Trophoblast cell (in vitro differentiated cells and primary cell): ENCODE data around the gene CCR3.

Source experiments
- DNase-seq, 2 donors: peaks; one replicate each; pipeline ENCODE4 v3.0.0-alpha.2; 2016
- H2AFZ ChIP-seq: 2 replicates; pipeline ENCODE4 v1.6.1; 2013; ENCODE audit warnings: low read length, moderate library complexity, mild to moderate bottlenecking; ENCODE audit not compliant: insufficient read depth, poor library complexity
- H2AK5ac ChIP-seq: 2 replicates; pipeline ENCODE4 v1.6.1; 2013; ENCODE audit warnings: mild to moderate bottlenecking, low read length
- H2BK120ac ChIP-seq: 2 replicates; pipeline ENCODE4 v1.6.1; 2013; ENCODE audit warnings: low read length, mild to moderate bottlenecking, moderate library complexity; ENCODE audit not compliant: insufficient read depth, poor library complexity
- H2BK12ac ChIP-seq: 2 replicates; pipeline ENCODE4 v1.6.1; 2013; ENCODE audit warnings: mild to moderate bottlenecking, low read length, moderate library complexity
- H2BK5ac ChIP-seq: 2 replicates; pipeline ENCODE4 v1.6.1; 2013; ENCODE audit warnings: low read length, low read depth, moderate library complexity, mild to moderate bottlenecking; ENCODE audit not compliant: poor library complexity
- H3K14ac ChIP-seq: 2 replicates; pipeline ENCODE4 v1.6.1; 2013; ENCODE audit warnings: mild to moderate bottlenecking, low read length
- H3K18ac ChIP-seq: 2 replicates; pipeline ENCODE4 v1.6.1; 2013; ENCODE audit warnings: mild to moderate bottlenecking, low read length
- H3K23ac ChIP-seq: 2 replicates; pipeline ENCODE4 v1.6.1; 2013; ENCODE audit warnings: low read length
- H3K27ac ChIP-seq: 2 replicates; pipeline ENCODE4 v1.5.1; 2013; ENCODE audit warnings: low read depth, mild to moderate bottlenecking, inconsistent platforms, low read length, moderate library complexity
- H3K27me3 ChIP-seq: 2 replicates; pipeline ENCODE4 v1.6.1; 2013; ENCODE audit warnings: inconsistent platforms, mild to moderate bottlenecking, low read length, moderate library complexity; ENCODE audit not compliant: insufficient read depth
- H3K36me3 ChIP-seq, 2 experiments: 1 replicate in 1 of 2; 2 replicates in 1 of 2; pipeline ENCODE4 v1.6.1; 2013; ENCODE audit warnings: low read length in 2 of 2, mild to moderate bottlenecking in 2 of 2, moderate library complexity in 1 of 2; ENCODE audit not compliant: insufficient read depth in 2 of 2, control insufficient read depth in 1 of 2
- H3K4ac ChIP-seq: 2 replicates; pipeline ENCODE4 v1.6.1; 2013; ENCODE audit warnings: low read depth, mild to moderate bottlenecking, low read length, moderate library complexity
- H3K4me1 ChIP-seq, 2 experiments: 1 replicate in 1 of 2; 2 replicates in 1 of 2; pipeline ENCODE4 v1.6.1; 2013; ENCODE audit warnings: low read length in 2 of 2, mild to moderate bottlenecking in 2 of 2, moderate library complexity in 1 of 2; ENCODE audit not compliant: insufficient read depth in 2 of 2, control insufficient read depth in 1 of 2
- H3K4me2 ChIP-seq: 2 replicates; pipeline ENCODE4 v1.6.1; 2013; ENCODE audit warnings: inconsistent platforms, mild to moderate bottlenecking, low read length, moderate library complexity
- H3K4me3 ChIP-seq: 2 replicates; pipeline ENCODE4 v1.5.1; 2013; ENCODE audit warnings: mild to moderate bottlenecking, low read depth, low read length, inconsistent platforms
- H3K79me1 ChIP-seq: one replicate; pipeline ENCODE4 v1.6.1; 2013; ENCODE audit warnings: low read length
- H3K79me2 ChIP-seq: 2 replicates; pipeline ENCODE4 v1.6.1; 2013; ENCODE audit warnings: low read length, mild to moderate bottlenecking; ENCODE audit not compliant: control insufficient read depth, insufficient read depth, poor library complexity
- H3K9ac ChIP-seq: 2 replicates; pipeline ENCODE4 v1.6.1; 2013; ENCODE audit warnings: mild to moderate bottlenecking, low read length
- H3K9me3 ChIP-seq: 2 replicates; pipeline ENCODE4 v1.6.1; 2013; ENCODE audit warnings: low read depth, mild to moderate bottlenecking, control low read depth, inconsistent platforms, low read length; ENCODE audit not compliant: insufficient read depth
- H4K12ac ChIP-seq: 2 replicates; pipeline ENCODE4 v1.6.1; 2013; ENCODE audit warnings: low read depth, mild to moderate bottlenecking, low read length, moderate library complexity
- H4K8ac ChIP-seq: 2 replicates; pipeline ENCODE4 v1.6.1; 2013; ENCODE audit warnings: low read depth, mild to moderate bottlenecking, low read length, moderate library complexity
- H4K91ac ChIP-seq: one replicate; pipeline ENCODE4 v1.6.1; 2013; ENCODE audit warnings: low read depth, mild to moderate bottlenecking, low read length, moderate library complexity
- WGBS: extraction: QIAGEN DNeasy Blood & Tissue Kit; methylation state at CpG from one replicate; pipeline ENCODE4 v1.1.7; 2013; ENCODE audit warnings: missing lambda C conversion rate; ENCODE audit not compliant: insufficient read length, insufficient coverage; ENCODE audit errors: extremely low coverage; 5-methylcytosine and 5-hydroxymethylcytosine counted together

Gene CCR3

DNA sequence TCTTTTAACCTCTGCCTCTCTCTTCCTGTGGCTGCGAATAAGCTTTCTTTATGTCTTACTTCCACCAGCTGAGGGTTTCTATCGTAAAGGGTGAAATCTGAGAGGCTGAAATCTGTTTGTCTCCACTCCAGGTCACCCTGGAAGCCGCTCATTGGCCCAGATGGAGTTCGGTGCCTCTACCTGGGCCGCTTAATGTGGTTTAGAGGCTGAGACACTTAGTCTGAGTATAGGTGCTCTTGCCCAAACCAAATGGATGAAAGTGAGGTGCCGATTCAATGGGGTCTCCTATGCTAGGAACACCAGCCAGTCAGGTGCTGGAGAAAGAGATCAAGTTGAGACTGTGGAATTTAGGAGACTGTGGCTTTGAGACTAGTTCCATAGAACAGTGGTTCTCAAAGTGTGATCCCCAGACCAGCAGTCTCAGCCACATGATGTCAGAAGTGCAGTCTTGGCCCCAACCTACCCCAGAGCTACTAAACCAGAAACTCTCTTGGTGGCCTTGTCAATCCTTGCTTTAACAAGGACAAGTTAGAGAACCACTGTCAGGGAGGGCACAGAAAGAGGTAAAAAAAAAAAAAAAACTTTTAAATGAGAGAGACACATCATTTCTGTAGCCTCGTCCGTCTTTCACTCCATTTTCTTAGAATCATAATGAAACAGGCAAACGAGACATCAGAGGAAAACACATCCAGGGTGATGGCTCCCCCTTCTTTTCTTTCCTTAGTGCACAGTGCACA, 56.8 kb downstream of the CCR3 start:
- Histone ChIP-seq H4K91ac (no peak overlapping the region), H4K12ac (no peak overlapping the region), H3K4me3 (no peak overlapping the region), H3K23ac (no peak overlapping the region), H3K27me3 (no peaks in the 10 kb centered on the region), H3K79me2 (no peaks in the 10 kb centered on the region), H3K18ac (no peak overlapping the region), H3K79me1 (no peaks in the 10 kb centered on the region), H3K9me3 (no peaks in the 10 kb centered on the region), H3K4me2 (no peak overlapping the region), H3K14ac (no peak overlapping the region), H4K8ac (no peak overlapping the region), H3K4ac (no peak overlapping the region), H3K9ac (no peak overlapping the region), H2AK5ac (no peak overlapping the region), H2BK120ac (no peak overlapping the region), H3K36me3 (no peaks in the 10 kb centered on the region), H3K4me1 (no peaks in the 10 kb centered on the region), H2AFZ (no peak overlapping the region), H2BK5ac (no peak overlapping the region), H2BK12ac (no peak overlapping the region), H3K27ac (no peak overlapping the region)
- no peak for DNase-seq
- WGBS = no CpG with 5 or more reads among the region's 9 CpGs

DNA sequence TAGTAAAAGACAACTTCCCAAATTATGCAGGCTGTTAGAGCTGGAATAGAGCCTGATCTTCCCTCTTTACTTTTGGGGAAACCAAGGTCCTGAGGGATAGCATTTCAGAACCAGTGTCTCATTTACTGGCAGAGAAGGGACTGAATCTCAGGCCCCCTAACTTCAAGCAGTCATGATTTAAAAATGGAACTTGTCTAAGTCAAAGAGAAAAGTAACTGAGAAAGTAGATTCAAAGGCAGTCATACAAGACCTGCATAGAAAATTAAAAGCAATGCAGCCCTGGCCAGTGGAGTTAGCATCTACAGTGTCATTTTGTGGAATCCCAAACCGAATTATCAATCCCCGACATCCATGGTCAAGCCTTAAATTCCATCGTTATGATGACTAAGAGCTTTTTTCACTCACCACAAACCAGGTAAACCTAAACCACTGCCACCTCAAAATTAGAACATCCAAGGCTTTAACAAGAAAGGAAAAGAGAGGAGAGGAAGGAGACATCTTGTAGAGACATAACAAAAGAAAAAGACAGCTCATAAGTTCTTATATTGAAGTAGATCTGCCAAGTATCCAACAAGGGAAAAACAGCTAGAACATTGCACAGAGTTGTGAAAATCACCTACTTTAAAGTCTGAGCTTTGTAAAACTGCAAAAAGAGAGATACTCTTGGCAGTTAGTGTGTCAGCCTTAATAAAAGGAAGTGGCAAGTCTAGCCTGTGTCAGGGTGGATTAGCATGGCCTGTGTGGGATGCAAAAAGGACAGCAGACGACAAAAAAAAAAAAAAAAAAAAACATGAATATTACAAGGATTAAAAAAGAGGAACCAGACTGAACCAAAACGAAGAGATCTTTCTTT, 57.6 kb downstream of the CCR3 start:
- DNase-seq = no peak
- Histone ChIP-seq H3K4ac (no peak overlapping the region), H3K14ac (no peak overlapping the region), H2BK120ac (no peak overlapping the region), H2BK12ac (no peak overlapping the region), H3K4me2 (no peak overlapping the region), H3K9ac (no peak overlapping the region), H3K27me3 (no peaks in the 10 kb centered on the region), H3K4me3 (no peak overlapping the region), H3K79me2 (no peaks in the 10 kb centered on the region), H4K12ac (no peak overlapping the region), H2BK5ac (no peak overlapping the region), H4K8ac (no peak overlapping the region), H2AFZ (no peak overlapping the region), H3K4me1 (no peaks in the 10 kb centered on the region), H3K9me3 (no peaks in the 10 kb centered on the region), H4K91ac (no peak overlapping the region), H3K27ac (no peak overlapping the region), H3K36me3 (no peaks in the 10 kb centered on the region), H3K79me1 (no peaks in the 10 kb centered on the region), H3K23ac (no peak overlapping the region), H2AK5ac (no peak overlapping the region), H3K18ac (no peak overlapping the region)
- no CpG with 5 or more reads among the region's 5 CpGs for WGBS

GRCh38 chr3:46300461-46300789, 58.2 kb downstream of the CCR3 start:
- Histone ChIP-seq H3K4me3 (no peak overlapping the region), H3K4ac (no peak overlapping the region), H3K79me2 (no peaks in the 10 kb centered on the region), H3K14ac (no peak overlapping the region), H3K36me3 (no peaks in the 10 kb centered on the region), H2BK120ac (no peak overlapping the region), H3K9ac (no peak overlapping the region), H3K18ac (no peak overlapping the region), H3K9me3 (no peaks in the 10 kb centered on the region), H2BK12ac (no peak overlapping the region), H4K91ac (no peak overlapping the region), H4K8ac (no peak overlapping the region), H3K4me1 (no peaks in the 10 kb centered on the region), H3K27ac (no peak overlapping the region), H2AFZ (no peak overlapping the region), H3K79me1 (no peaks in the 10 kb centered on the region), H3K27me3 (no peaks in the 10 kb centered on the region), H2AK5ac (no peak overlapping the region), H4K12ac (no peak overlapping the region), H3K23ac (no peak overlapping the region), H2BK5ac (no peak overlapping the region), H3K4me2 (no peak overlapping the region)
- no peak for DNase-seq
- WGBS = no CpG with 5 or more reads among the region's 3 CpGs

GRCh38 chr3:46301122-46301835, 59.0 kb downstream of the CCR3 start:
- H3K4me3 ChIP-seq = no peak overlapping the region
- H3K27me3 ChIP-seq = no peaks in the 10 kb centered on the region
- no peak overlapping the region for H2BK12ac ChIP-seq
- no peak overlapping the region for H3K4ac ChIP-seq
- no peaks in the 10 kb centered on the region for H3K79me2 ChIP-seq
- no peaks in the 10 kb centered on the region for H3K9me3 ChIP-seq
- H4K12ac ChIP-seq = no peak overlapping the region
- no peaks in the 10 kb centered on the region for H3K4me1 ChIP-seq
- DNase-seq = no peak
- no peak overlapping the region for H2AFZ ChIP-seq
- H2BK120ac ChIP-seq = no peak overlapping the region
- H2BK5ac ChIP-seq = no peak overlapping the region
- no peak overlapping the region for H3K23ac ChIP-seq
- no CpG with 5 or more reads among the region's 7 CpGs for WGBS
- no peak overlapping the region for H3K4me2 ChIP-seq
- H3K36me3 ChIP-seq = no peaks in the 10 kb centered on the region
- no peak overlapping the region for H4K8ac ChIP-seq
- no peak overlapping the region for H4K91ac ChIP-seq
- H3K27ac ChIP-seq = no peak overlapping the region
- H3K14ac ChIP-seq = no peak overlapping the region
- no peak overlapping the region for H3K9ac ChIP-seq
- no peaks in the 10 kb centered on the region for H3K79me1 ChIP-seq
- no peak overlapping the region for H3K18ac ChIP-seq
- H2AK5ac ChIP-seq = no peak overlapping the region
